GM21447 (cell line): ENCODE data around the gene ATAD1.

ENCODE experiments used
- ATAC-seq: cut with Tn5 transposase; IDR thresholded peaks from one replicate; pipeline ENCODE4 v1.9.1; 2021; ENCODE audit not compliant: unreplicated experiment

Gene ATAD1

DNA sequence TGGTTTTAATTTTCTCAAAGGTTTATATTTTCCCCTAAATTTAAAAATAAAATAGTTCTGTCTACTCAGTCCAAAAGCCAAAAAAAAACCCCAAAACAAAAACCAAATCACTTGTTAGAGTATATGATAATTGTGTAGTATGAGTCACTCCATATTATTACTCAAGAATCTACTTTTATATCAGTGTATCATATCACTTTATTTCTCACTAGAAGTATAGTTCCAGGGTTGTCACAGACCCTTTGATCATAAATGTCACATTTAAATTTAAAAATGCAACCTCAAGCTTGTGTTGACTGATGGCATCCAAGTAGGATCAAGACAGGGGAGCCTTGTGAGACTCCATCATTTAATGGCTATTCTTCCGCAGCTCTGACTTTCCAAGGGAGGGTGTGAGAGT is 97.4 kb downstream of the ATAD1 start:
- ATAC-seq, result no peak

DNA sequence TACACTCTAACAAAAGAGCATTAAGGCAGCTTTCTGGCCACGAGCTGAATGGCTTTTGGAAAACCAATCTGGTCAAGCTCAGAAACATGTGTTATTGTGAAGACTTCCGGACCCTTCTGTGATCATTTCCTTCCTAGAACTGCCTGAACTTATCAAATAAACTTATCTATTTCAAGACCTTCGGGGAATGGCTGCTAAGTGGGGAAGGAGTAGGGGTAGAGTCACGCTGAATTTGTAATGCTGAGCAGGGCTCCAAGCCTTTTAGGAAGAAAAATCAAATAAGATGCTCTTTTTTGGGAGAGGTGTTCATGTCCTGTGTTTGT is 101.7 kb downstream of the ATAD1 start:
- ATAC-seq, result no peak

DNA sequence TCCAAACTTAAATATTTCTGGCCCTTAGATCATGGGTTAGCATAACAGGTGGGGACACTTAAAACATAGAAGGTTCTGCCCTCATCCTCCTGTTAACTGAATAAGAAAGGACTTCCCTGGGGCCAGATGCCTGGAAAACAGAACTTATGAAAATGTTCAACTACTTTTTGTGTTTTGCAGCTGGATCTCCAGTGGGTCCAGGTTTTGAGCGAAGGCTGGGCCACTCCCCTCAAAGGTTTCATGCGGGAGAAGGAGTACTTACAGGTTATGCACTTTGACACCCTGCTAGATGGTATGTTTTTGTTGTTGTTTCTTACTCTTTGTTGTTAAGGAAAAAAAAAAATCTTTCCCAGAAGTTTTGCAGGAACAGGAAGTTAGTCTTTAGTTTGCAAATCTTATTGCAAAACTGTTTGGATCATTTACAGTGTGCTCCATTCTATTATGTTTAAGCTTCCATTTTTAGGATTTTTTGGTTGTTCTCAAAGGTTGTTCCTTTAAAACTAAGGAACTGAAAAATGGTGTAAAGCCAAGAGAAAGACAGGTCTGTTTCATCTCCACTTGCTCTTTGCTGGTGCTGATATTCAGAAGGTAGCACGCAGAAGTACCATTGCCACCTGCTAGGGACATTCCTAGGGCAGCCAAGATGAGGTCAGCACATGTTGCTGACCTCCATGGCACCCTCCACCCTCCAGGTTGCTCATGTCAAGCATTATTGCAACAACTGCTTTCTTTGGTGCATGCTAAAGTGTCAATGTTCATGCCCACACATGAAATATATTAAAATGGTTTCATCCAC is 102.3 kb downstream of the ATAD1 start:
- no peak for ATAC-seq

DNA sequence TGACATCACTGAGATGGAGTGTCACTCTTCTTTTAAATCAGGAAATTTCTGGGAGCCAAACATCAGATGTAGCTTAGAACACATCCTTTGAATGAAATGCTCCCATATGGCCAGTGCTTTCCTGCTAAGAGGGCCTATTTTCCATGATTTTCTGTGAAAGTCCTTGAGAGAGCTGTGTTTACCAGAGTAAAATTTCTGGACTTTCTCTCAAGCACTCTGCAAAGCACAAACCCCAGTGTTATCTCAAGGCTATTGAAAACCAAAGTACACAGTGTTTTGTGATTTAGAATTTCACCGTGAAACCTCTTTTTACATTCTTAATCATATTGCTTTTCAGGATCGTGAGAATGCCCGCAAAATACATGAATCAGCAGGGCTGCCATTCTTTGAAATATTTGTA is 104.3 kb downstream of the ATAD1 start:
- ATAC-seq, result no peak

DNA sequence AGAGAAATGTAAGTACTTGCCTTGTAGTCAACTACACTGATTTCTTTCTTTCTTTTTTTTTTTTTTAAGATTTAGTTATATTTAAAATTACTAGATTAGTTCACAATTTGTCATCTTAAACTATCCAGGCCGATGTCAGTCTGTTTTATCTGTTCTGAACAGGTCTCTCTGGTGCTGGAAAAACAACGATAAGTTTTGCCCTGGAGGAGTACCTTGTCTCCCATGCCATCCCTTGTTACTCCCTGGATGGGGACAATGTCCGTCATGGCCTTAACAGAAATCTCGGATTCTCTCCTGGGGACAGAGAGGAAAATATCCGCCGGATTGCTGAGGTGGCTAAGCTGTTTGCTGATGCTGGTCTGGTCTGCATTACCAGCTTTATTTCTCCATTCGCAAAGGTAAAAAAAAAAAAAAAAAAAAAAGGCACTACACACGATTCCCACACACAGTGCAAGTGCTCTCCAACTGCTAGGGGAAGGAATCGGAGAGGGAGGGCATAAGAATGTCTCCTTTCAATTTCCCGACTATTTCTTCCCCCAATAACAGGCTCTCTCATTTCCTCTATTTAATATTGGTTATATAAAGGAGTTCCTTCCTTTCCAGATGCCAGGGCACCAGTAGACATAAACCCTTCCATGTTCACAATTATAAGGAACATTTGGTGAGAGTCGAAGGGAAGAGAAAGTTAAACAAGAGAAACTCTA is 105.0 kb downstream of the ATAD1 start:
- ATAC-seq, result no peak

DNA sequence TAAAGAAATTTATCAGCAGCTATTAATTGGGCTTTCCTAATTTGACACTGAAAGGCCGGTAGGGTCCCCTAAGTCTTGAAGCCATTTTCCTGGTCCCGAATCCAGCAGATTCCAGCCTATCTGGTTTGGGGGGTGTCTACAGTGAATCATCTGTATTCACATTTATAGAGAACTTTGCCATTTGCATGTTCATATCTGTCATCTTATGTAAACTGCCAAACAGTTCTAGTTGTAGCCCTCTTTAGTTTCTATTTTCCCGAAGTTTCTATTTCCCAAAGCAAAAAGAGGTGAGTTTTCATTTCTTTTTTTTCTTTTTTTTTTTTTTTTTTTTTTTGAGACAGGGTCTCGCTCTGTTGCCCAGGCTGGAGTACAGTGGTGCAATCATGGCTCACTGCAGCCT is 110.8 kb downstream of the ATAD1 start:
- ATAC-seq, result no peak

DNA sequence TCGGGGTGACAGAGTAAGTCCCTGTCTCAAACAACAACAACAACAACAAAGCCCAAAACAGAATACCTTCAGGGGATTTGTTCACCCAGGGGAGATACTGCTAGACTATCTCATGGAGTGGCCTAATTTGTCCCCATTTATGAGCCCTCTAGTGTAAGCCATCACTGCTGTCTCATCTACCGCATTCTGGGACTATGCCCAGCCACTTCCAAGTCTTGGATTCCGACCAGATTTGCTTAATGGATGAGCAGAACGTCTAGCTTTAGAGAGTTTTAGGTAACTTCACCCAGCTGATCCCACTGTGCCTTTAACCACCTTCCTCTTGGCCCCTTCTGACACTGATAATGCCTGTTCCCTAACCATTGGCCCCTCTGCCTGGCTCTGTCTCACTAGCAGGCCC is 111.3 kb downstream of the ATAD1 start:
- ATAC-seq, result no peak

DNA sequence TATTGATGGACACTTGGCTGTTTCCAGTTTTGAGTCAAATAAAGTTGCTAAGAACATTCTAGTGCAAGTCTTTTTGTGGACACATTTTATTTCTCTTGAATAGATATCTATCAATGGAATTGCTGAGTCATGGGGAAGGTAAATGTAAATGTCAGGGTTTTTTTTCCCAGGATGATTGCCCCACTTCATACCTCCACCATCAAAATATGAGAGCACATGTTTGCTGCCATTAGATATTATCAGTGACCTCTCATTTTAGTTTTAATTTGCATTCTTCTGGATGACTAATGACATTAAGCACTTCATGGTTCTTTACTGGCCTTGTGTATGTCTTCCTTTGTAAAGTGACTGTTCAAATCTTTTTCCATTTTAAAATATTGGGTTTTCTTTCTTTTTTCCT is 112.7 kb downstream of the ATAD1 start:
- no peak for ATAC-seq

DNA sequence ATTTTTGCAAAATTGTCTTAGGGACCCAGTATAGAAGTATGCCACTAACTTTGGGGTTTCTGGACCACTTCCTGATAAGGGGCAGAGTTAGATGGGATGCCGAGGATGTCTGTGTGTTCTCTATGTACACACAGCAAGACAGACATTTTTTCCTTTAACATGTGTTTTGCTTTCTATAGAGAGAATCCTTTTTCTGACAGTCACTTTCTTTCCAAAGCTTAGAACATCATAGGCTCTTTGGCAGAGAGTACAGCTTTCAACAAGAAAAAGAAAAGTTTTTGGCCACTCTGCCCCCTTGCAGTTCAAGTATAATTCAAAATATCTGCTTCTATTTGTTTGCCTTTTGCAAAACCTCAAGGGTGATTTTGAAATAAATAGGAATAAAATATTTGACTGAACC is 114.3 kb downstream of the ATAD1 start:
- ATAC-seq, result no peak

DNA sequence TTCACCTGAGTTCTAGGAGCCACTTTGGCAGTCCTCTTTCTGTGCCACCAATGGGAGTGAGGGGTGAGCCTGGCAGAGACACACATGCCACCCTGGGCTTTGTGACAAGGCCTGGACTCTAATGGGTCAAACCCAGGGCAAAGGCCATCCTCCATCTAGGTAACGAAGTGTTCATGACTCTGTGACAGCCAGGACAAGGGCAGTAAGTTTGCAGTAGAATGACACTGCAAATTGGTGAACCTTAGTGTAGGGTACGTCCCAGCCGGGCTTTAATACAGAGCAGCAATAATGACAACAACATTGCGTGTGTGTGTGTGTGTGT is 115.1 kb downstream of the ATAD1 start:
- no peak for ATAC-seq

DNA sequence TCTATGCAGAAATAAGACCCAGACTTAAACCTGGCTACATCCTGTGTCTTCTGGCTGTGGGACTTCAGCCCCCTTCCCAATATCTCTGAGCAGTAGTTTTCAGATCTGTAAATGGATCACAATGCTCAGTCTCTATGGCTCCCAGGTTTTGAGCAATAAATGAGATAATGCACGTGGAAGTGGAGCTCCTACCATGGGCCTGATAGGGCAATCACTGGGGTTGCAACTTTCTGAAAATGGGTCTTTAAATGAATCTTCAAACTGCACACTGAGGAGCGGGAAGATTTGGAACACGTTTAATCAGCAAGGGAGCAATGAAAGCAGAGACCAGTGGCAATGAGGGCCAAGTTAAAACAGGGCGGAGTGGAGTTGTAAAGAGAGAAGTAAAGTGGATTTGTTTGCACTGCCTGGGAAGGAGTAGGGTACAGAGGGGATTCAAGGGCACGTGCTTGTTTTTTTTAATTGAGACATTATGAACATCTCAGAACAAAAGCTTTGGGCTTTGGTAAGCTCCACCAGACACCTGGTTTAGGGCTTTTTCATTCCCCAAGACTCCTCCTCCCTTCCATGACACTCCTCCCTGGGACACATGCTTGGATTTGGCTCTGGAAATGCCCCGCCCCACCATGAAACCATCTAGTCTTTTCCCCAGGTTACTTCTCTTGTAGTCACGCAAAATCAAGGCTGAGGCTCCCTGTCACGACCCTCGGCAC is 115.6 kb downstream of the ATAD1 start:
- ATAC-seq, result no peak
